Measurements from ENCODE around the gene MAP7.

- TF ChIP-seq CTCF (IDR thresholded peaks at IDR 0.05) = no peak
- no peak for TF ChIP-seq POLR2A (IDR thresholded peaks at IDR 0.05)
- no peak for TF ChIP-seq EP300 (IDR thresholded peaks at IDR 0.05)
Observed at GRCh38 chr6:136474241-136474640, 76.0 kb downstream of the MAP7 start.
